Prostate gland (tissue), 2 donors: ENCODE results near the gene TUBB. TPM values are rescaled to one million over a fixed set of nuclear protein-coding genes. Genes with fewer than 3 reads are reported as not detected.

Experiments
- DNase-seq: peaks from one replicate; pipeline ENCODE4 v3.0.0-alpha.2; 2019; ENCODE audit warnings: low spot score
- H3K27ac ChIP-seq, 2 donors: fragments of 200-600 bp; sonication (generic); 2 replicates each; pipeline ENCODE4 v1.5.1; 2017 to 2019
- H3K27me3 ChIP-seq: fragments of 200-600 bp; sonication (generic); replicated peaks from 2 replicates; pipeline ENCODE4 v1.5.1; 2019; ENCODE audit not compliant: insufficient read depth
- H3K36me3 ChIP-seq, 2 donors: fragments of 200-600 bp; sonication (generic); 1 replicate in 1 of 2; 2 replicates in 1 of 2; pipeline versions ENCODE4 v1.5.1 to v1.8.1; 2017 to 2019
- H3K4me1 ChIP-seq: fragments of 200-600 bp; sonication (generic); replicated peaks from 2 replicates; pipeline ENCODE4 v1.5.1; 2019
- H3K4me3 ChIP-seq, 2 donors: fragments of 200-600 bp; sonication (generic); 2 replicates each; pipeline ENCODE4 v1.5.1; 2017 to 2019
- H3K9me3 ChIP-seq: fragments of 200-600 bp; sonication (generic); 2 replicates; pipeline ENCODE4 v1.5.1; 2017
- CTCF ChIP-seq, 4 experiments: fragments of 200-600 bp in 2 of 4; fragments of 450-650 bp in 2 of 4; sonication (generic) in 2 of 4; IDR thresholded peaks; 1 replicate in 3 of 4; 2 replicates in 1 of 4; pipeline ENCODE4 v1.5.1; 2016 to 2019; ENCODE audit warnings: antibody characterized with exemption in 4 of 4, mild to moderate bottlenecking in 2 of 4, moderate library complexity in 2 of 4
- POLR2A ChIP-seq: fragments of 450-650 bp; IDR thresholded peaks from one replicate; pipeline ENCODE4 v1.6.1; 2016; ENCODE audit warnings: antibody characterized with exemption, mild to moderate bottlenecking
- POLR2AphosphoS5 ChIP-seq: sonication (generic); formaldehyde crosslinking; IDR thresholded peaks from one replicate; pipeline ENCODE4 v1.6.1; 2017; ENCODE audit warnings: antibody characterized with exemption
- WGBS: methylation state at CpG from one replicate; pipeline ENCODE4 v1.1.5; 2018; 5-methylcytosine and 5-hydroxymethylcytosine counted together
- intact Hi-C: fragments of 100-400 bp; cut with DNase I; formaldehyde crosslinking; loops from one replicate; pipeline ENCODE4 v1.14.2; 2022
- total RNA-seq, 2 donors: library from RNA; depleted of rRNA; stranded (reverse); fragments of >200 nt; gene quantifications; one replicate each; pipeline ENCODE4 v1.1.0, GENCODE V29; 2016

Gene TUBB
- total RNA-seq = 100 to 1,000 TPM; 196 to 270 TPM

DNA sequence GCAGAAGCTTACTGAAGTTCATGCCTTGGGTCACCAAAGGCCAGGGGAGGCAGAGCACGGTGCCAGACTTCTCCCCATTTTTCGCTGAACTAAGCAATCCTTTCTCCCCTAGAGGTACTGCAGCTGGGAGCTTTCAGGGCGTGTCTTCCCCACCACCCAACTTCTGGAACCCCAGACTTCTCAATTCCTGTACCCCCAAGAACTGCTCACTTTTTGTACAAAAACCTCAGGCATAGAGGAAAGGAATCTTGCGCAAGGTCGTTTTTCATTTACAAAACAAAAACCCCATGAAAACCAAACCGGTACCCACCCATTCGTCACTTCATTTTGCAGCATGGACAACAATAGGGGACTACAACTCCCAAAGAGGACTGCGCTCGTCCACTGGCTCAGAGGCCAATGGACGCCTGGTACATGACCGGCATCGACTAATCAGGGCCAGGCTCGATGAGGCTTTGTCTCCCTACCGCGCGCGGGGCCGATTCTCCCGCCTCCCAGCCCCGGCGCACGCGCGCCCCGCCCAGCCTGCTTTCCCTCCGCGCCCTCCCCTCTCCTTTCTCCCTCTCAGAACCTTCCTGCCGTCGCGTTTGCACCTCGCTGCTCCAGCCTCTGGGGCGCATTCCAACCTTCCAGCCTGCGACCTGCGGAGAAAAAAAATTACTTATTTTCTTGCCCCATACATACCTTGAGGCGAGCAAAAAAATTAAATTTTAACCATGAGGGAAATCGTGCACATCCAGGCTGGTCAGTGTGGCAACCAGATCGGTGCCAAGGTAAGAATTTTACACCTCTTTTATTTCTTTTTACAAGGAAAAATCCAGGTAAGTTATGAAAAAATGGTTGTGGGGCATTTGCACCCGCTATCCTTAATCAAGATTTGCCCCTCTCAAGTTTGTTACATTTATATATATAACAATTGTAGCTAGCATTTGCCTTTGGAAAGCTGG lies at the start of gene TUBB:
TSS of gene TUBB (plus strand) at position 562 of the 947 bp plus-strand sequence. CDS start at position 717, 155 bp downstream.
- intact Hi-C loops = loop anchor here (2.0 to 5.0 kb wide), 3 partner anchors 33 to 163 kb away; partner anchors contain the start of genes GNL1, MRPS18B, PPP1R10 and PPP1R18
- Histone ChIP-seq H3K27me3 (no peaks in the 10 kb centered on the region), H3K36me3 (peaks cover 0 to 6% of the 10 kb centered on the region in 2 donors), H3K27ac (peak within 1 kb of the TSS; percentile 88 to 96), H3K4me1 (peaks cover 9% of the 10 kb centered on the region), H3K4me3 (peak within 1 kb of the TSS; percentile 60 to 88), H3K9me3 (no peaks in the 10 kb centered on the region)
- TF ChIP-seq CTCF (IDR thresholded peaks at IDR 0.05) = peak in 2 of 4 experiments; percentile 30 to 37
- peak; percentile 95 for TF ChIP-seq POLR2A
- peak; percentile 97 for TF ChIP-seq POLR2AphosphoS5
- DNase-seq = peak; percentile 98
- WGBS = under 1% methylated on average over 37 of the region's 38 CpGs

- H3K36me3 ChIP-seq = peaks cover 6% of the 10 kb centered on the region in 2 donors
- no peak for DNase-seq
- H3K9me3 ChIP-seq = no peaks in the 10 kb centered on the region
- WGBS = 84% methylated on average over 27 of the region's 27 CpGs
- no peak for TF ChIP-seq POLR2A
- TF ChIP-seq CTCF (IDR thresholded peaks at IDR 0.05) = no peak
- TF ChIP-seq POLR2AphosphoS5 = no peak
- no peak overlapping the region for H3K27ac ChIP-seq
- H3K4me1 ChIP-seq = no peaks in the 10 kb centered on the region
- H3K27me3 ChIP-seq = no peaks in the 10 kb centered on the region
- intact Hi-C loops = no loop called here
- H3K4me3 ChIP-seq = no peak overlapping the region
Measured at GRCh38 chr6:30670760-30671527, 49.2 kb upstream of the TUBB start.

GRCh38 chr6:30672445-30673253 lies 47.5 kb upstream of the TUBB start, which contains the start of gene DHX16:
Gene DHX16 (minus strand): TSS chr6:30673006. CDS start chr6:30672841, 165 bp downstream.
- peak; percentile 94 for DNase-seq
- Histone ChIP-seq H3K27ac (peak within 1 kb of the TSS; percentile 62 to 70), H3K27me3 (no peaks in the 10 kb centered on the region), H3K36me3 (peaks cover 6 to 17% of the 10 kb centered on the region in 2 donors), H3K4me1 (no peaks in the 10 kb centered on the region), H3K9me3 (no peaks in the 10 kb centered on the region), H3K4me3 (peak within 1 kb of the TSS; percentile 70 to 88)
- intact Hi-C loops = no loop called here
- under 1% methylated on average over 57 of the region's 57 CpGs for WGBS
- TF ChIP-seq POLR2AphosphoS5 (peak; percentile 99), POLR2A (peak; percentile 40), CTCF (IDR thresholded peaks at IDR 0.05) (peak; percentile 82 to 94 (median 92))

GRCh38 chr6:30676660-30677285 lies 43.4 kb upstream of the TUBB start:
- no peak for DNase-seq
- H3K9me3 ChIP-seq = no peaks in the 10 kb centered on the region
- H3K4me3 ChIP-seq = no peak overlapping the region
- no peak overlapping the region for H3K27ac ChIP-seq
- intact Hi-C loops = loop anchor here (5.0 kb wide), 1 partner anchor 206 kb away; the partner anchor contains the start of gene DDR1
- no peaks in the 10 kb centered on the region for H3K4me1 ChIP-seq
- TF ChIP-seq POLR2AphosphoS5 (no peak), POLR2A (no peak), CTCF (IDR thresholded peaks at IDR 0.05) (no peak)
- WGBS = 72% methylated on average over 10 of the region's 10 CpGs
- H3K36me3 ChIP-seq = peaks cover 0 to 11% of the 10 kb centered on the region in 2 donors
- no peaks in the 10 kb centered on the region for H3K27me3 ChIP-seq
